Vagina (tissue), 2 donors: Measurements from ENCODE around the gene PYDC1. TPM values are rescaled to one million over a fixed set of nuclear protein-coding genes. Genes with fewer than 3 reads are reported as not detected.

ENCODE experiments used
- DNase-seq, 2 donors: peaks; one replicate each; pipeline ENCODE4 v3.0.0-alpha.2; 2017; ENCODE audit errors: extremely low spot score in 2 of 2
- H3K27ac ChIP-seq: fragments of 200-600 bp; sonication (generic); one replicate; pipeline ENCODE4 v1.5.1; 2019
- H3K27me3 ChIP-seq: fragments of 200-600 bp; sonication (generic); one replicate; pipeline ENCODE4 v1.5.1; 2019
- H3K36me3 ChIP-seq, 2 donors: fragments of 200-600 bp; sonication (generic); one replicate each; pipeline ENCODE4 v1.5.1; 2017 to 2019
- H3K4me1 ChIP-seq: fragments of 200-600 bp; sonication (generic); one replicate; pipeline ENCODE4 v1.5.1; 2019
- H3K4me3 ChIP-seq, 2 donors: fragments of 200-600 bp; sonication (generic); 1 replicate in 1 of 2; 2 replicates in 1 of 2; pipeline ENCODE4 v1.5.1; 2016 to 2019
- H3K9me3 ChIP-seq: fragments of 200-600 bp; sonication (generic); one replicate; pipeline ENCODE4 v1.5.1; 2019
- POLR2A ChIP-seq, 2 donors: fragments of 450-650 bp; IDR thresholded peaks; one replicate each; pipeline ENCODE4 v1.6.1; 2017; ENCODE audit warnings: antibody characterized with exemption in 2 of 2, mild to moderate bottlenecking in 2 of 2, moderate library complexity in 2 of 2
- POLR2AphosphoS5 ChIP-seq, 2 donors: sonication (generic); formaldehyde crosslinking; IDR thresholded peaks; one replicate each; pipeline ENCODE4 v1.9.0; 2017; ENCODE audit warnings: antibody characterized with exemption in 2 of 2, mild to moderate bottlenecking in 2 of 2, low read depth in 1 of 2; ENCODE audit not compliant: insufficient read depth in 1 of 2
- intact Hi-C: fragments of 100-400 bp; cut with DNase I; formaldehyde crosslinking; loops from one replicate; pipeline ENCODE4 v1.15.1; 2023
- total RNA-seq: library from RNA; depleted of rRNA; stranded (reverse); fragments of >200 nt; gene quantifications from one replicate; pipeline ENCODE4 v1.2.3, GENCODE V29; 2016
- TF ChIP-seq, protein P1 (sequence below), 3 experiments: fragments of 450-650 bp in 2 of 3; fragments of 200-600 bp in 1 of 3; sonication (generic) in 1 of 3; IDR thresholded peaks; one replicate each; pipeline ENCODE4 v1.5.1; 2017 to 2019; ENCODE audit warnings: antibody characterized with exemption in 3 of 3, mild to moderate bottlenecking in 2 of 3, moderate library complexity in 2 of 3

The PYDC1 gene
- total RNA-seq, 1 donor from 2014 or later, result not detected

DNA sequence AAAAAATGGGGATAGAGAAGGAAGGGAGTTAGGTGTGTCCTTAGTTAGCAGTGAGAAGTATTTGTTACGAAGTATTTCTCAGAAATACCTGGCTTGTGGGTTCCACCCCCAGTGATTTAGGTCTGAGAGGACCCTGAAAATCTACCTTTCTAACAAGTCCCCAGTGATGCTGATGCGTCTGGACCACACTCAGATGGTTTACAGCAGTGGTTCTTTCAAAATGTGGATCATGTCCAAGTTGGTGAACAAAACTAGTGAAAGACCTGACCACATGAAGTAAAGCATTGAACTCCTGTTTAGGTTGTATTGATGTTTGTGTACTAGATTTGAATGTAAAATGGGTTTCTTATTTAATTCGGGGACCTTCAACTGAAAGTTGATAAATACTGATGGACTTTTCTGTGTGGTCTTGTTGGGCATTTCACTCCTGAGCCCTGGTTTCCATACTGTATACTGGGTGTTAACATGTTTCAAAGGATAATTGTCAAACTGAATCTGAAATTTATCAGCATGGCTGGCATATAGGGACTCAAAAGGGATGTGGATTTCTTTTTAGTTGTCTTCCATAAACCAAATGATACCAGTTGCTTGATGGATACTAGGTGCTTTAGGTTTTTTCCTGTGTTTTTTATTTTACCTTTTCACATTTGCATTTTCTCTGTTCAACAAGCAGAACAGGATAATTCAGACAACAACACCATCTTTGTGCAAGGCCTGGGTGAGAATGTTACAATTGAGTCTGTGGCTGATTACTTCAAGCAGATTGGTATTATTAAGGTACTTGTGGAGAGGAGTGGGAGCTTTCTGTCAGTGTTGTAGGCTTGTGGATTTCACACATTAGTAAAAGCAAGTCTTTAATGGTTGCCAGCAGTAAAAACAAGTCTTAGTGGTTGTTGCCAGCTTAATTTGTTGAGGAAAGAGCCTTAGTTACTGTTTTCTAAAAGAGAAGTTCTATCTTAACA is 28.2 kb downstream of the PYDC1 start:
- Histone ChIP-seq H3K4me3 (no peak overlapping the region), H3K27ac (no peak overlapping the region), H3K9me3 (no peaks in the 10 kb centered on the region), H3K27me3 (no peaks in the 10 kb centered on the region), H3K4me1 (peaks cover 8% of the 10 kb centered on the region), H3K36me3 (peaks cover 4 to 99% of the 10 kb centered on the region in 2 donors)
- DNase-seq, result no peak
- intact Hi-C loops, result loop anchor here (10.0 kb wide), 1 partner anchor 256 kb away; the partner anchor contains the start of gene ZNF843
- TF ChIP-seq POLR2AphosphoS5 (IDR thresholded peaks at IDR 0.05; ENCODE audit: insufficient read depth in 1 of 2, low read depth in 1 of 2), result no peak
- TF ChIP-seq, protein P1, sequence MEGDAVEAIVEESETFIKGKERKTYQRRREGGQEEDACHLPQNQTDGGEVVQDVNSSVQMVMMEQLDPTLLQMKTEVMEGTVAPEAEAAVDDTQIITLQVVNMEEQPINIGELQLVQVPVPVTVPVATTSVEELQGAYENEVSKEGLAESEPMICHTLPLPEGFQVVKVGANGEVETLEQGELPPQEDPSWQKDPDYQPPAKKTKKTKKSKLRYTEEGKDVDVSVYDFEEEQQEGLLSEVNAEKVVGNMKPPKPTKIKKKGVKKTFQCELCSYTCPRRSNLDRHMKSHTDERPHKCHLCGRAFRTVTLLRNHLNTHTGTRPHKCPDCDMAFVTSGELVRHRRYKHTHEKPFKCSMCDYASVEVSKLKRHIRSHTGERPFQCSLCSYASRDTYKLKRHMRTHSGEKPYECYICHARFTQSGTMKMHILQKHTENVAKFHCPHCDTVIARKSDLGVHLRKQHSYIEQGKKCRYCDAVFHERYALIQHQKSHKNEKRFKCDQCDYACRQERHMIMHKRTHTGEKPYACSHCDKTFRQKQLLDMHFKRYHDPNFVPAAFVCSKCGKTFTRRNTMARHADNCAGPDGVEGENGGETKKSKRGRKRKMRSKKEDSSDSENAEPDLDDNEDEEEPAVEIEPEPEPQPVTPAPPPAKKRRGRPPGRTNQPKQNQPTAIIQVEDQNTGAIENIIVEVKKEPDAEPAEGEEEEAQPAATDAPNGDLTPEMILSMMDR (IDR thresholded peaks at IDR 0.05), result no peak
- no peak for TF ChIP-seq POLR2A (IDR thresholded peaks at IDR 0.05)

DNA sequence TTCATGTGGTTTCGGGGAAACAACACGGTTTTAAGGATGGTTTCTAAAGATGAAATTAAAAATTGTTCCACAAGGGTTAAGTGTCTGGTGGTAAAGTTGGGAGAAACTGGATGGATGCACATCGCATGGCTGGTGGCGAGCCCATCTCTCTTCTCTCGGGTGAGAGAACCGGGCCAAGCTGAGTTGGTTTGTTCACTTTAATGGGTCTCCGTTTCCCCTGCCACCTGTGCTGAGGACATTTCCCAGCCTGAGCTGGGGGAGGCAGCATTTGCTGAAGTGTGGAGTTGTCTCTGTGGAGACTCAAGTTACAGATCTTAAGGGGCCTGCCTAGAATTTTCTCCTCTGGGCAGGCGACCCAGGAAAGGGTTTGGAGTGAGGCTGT is 29.1 kb downstream of the PYDC1 start:
- TF ChIP-seq POLR2AphosphoS5 (IDR thresholded peaks at IDR 0.05; ENCODE audit: insufficient read depth in 1 of 2, low read depth in 1 of 2) (no peak), POLR2A (IDR thresholded peaks at IDR 0.05) (no peak)
- TF ChIP-seq, protein P1 (IDR thresholded peaks at IDR 0.05), result no peak
- Histone ChIP-seq H3K36me3 (peaks cover 4 to 100% of the 10 kb centered on the region in 2 donors), H3K4me3 (no peak overlapping the region), H3K9me3 (no peaks in the 10 kb centered on the region), H3K27me3 (no peaks in the 10 kb centered on the region), H3K27ac (no peak overlapping the region), H3K4me1 (peaks cover 18% of the 10 kb centered on the region)
- intact Hi-C loops, result loop anchor here (10.0 kb wide), 1 partner anchor 257 kb away; the partner anchor contains the start of gene ZNF843
- DNase-seq, result no peak

DNA sequence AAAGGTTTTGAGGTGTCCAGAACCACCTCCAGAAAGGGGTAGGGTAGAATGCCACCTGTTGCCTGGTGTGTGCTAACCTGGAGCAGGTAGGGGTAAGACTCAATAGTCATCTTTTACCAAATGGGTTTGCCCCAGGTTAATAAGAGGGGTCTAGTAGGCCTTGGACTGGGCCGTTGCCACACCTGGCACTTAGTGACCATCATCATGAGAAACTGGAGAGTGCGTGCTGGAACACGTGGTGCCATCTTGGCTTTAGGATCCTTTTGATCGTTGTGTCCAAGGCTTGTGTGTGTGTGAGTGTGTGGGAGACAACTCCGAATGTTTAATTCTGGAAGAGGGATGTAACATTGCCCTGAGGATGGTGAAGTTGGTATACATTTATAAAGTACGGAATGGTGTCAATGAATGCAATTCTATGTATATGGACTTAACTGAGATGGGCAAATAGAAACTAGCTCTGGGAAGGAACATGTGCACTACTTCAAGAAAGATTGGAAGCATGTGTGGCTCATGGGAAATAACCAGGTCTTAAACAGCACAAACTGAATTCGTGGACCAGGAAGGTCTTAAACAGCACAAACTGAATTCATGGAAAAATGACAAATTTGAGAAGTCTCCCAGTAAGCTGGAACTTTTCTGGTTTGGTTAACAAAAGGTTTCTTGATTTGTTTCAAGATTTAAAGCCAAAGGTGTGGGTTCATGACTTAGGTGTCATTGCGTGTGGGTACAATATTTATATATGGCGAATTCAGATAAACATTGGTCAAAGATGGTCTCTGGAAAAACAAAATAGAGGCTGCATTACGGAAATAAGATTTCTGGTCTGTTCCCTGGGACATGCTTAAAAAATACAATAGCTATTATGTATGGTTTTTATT is 29.8 kb downstream of the PYDC1 start:
- Histone ChIP-seq H3K27me3 (no peaks in the 10 kb centered on the region), H3K4me3 (no peak overlapping the region), H3K27ac (no peak overlapping the region), H3K4me1 (peaks cover 24% of the 10 kb centered on the region), H3K9me3 (no peaks in the 10 kb centered on the region), H3K36me3 (peaks cover 4 to 99% of the 10 kb centered on the region in 2 donors)
- TF ChIP-seq, protein P1 (IDR thresholded peaks at IDR 0.05), result no peak
- TF ChIP-seq POLR2AphosphoS5 (IDR thresholded peaks at IDR 0.05; ENCODE audit: insufficient read depth in 1 of 2, low read depth in 1 of 2), result no peak
- TF ChIP-seq POLR2A (IDR thresholded peaks at IDR 0.05), result no peak
- no peak for DNase-seq
- intact Hi-C loops, result loop anchor here (10.0 kb wide), 1 partner anchor 258 kb away; the partner anchor contains the start of gene ZNF843

DNA sequence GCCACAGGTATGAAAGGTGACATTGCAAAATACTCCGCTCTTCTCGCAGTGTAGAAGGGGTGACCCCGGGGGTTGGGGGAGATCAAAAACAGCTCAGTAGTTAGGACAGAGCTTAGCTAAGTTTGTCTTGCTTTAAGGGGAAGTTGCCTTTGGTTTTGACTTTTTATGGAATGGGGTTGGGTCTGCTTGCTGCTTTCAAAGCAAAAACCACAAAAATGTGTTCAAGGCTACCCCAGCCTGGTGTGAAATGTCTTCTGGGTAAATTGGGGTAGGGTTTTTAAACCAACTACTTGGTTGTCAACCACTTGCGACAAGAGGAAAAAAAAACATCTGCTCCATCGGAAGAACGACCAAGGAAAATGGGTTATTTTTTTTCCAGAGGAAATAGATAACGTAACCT is 30.8 kb downstream of the PYDC1 start:
- no peaks in the 10 kb centered on the region for H3K9me3 ChIP-seq
- intact Hi-C loops, result loop anchor here (10.0 kb wide), 1 partner anchor 259 kb away; the partner anchor contains the start of gene ZNF843
- no peak for DNase-seq
- H3K4me3 ChIP-seq, result no peak overlapping the region
- peaks cover 34% of the 10 kb centered on the region for H3K4me1 ChIP-seq
- H3K27me3 ChIP-seq, result no peaks in the 10 kb centered on the region
- TF ChIP-seq, protein P1 (IDR thresholded peaks at IDR 0.05), result no peak
- TF ChIP-seq POLR2AphosphoS5 (IDR thresholded peaks at IDR 0.05; ENCODE audit: insufficient read depth in 1 of 2, low read depth in 1 of 2) (no peak), POLR2A (IDR thresholded peaks at IDR 0.05) (no peak)
- no peak overlapping the region for H3K27ac ChIP-seq
- peaks cover 4 to 89% of the 10 kb centered on the region in 2 donors for H3K36me3 ChIP-seq
